Activated effector memory CD4-positive, alpha-beta T cell treated with Interleukin-2 at 50 U/mL for 16 hours (primary cell): Measurements from ENCODE around the gene C15orf40.
"Not testable (repeated sequence)": the region's sequence is repeated elsewhere in the genome, so short reads cannot be mapped to it uniquely, and the experiment has no call there.

Experiments
- DNase-seq: peaks from one replicate; pipeline ENCODE4 v3.0.0-alpha.2; 2020

The C15orf40 gene

GRCh38 chr15:82950746-82951370, 60.6 kb downstream of the C15orf40 start:
- no peak for DNase-seq

- no peak for DNase-seq
These were observed 61.1 kb downstream of the C15orf40 start for GRCh38 chr15:82950295-82950694.

GRCh38 chr15:82946155-82946701, 65.2 kb downstream of the C15orf40 start:
- DNase-seq = no peak

- no peak for DNase-seq
These were observed 66.1 kb downstream of the C15orf40 start for GRCh38 chr15:82945326-82945725.

- DNase-seq = no peak
These were observed 66.6 kb downstream of the C15orf40 start for GRCh38 chr15:82944821-82945220.

- no peak for DNase-seq
These were observed 67.4 kb downstream of the C15orf40 start for GRCh38 chr15:82944056-82944455.

- no peak for DNase-seq
These were observed 68.3 kb downstream of the C15orf40 start for GRCh38 chr15:82943176-82943575.

GRCh38 chr15:82942691-82943090, 68.7 kb downstream of the C15orf40 start:
- DNase-seq = no peak

- DNase-seq = not testable (repeated sequence)
These were observed 71.8 kb downstream of the C15orf40 start for GRCh38 chr15:82939678-82940077.
